Choroid plexus epithelial cell (primary cell): ENCODE results near the gene PTPRK.

ENCODE experiments used
- DNase-seq: peaks from one replicate; pipeline ENCODE4 v3.0.0-alpha.2; 2010; ENCODE audit warnings: low read depth
- H3K4me3 ChIP-seq: 2 replicates; pipeline ENCODE4 v1.5.1; 2011; ENCODE audit warnings: low read depth, mild to moderate bottlenecking, control low read depth, low read length, moderate library complexity
- CTCF ChIP-seq: conservative IDR thresholded peaks from 2 replicates; pipeline ENCODE4 v1.5.1; 2011; ENCODE audit warnings: low read depth, mild to moderate bottlenecking, control low read depth, inconsistent platforms, low read length, moderate library complexity

PTPRK gene

GRCh38 chr6:128508588-128509296 lies 11.7 kb downstream of the PTPRK start:
- H3K4me3 ChIP-seq: peak overlapping the region; percentile 17
- no peak for TF ChIP-seq CTCF
- peak; percentile 95 for DNase-seq

- no peak for TF ChIP-seq CTCF
- H3K4me3 ChIP-seq: no peak overlapping the region
- DNase-seq: peak; percentile 61
These were observed 12.8 kb downstream of the PTPRK start for GRCh38 chr6:128507337-128508310.

GRCh38 chr6:128505603-128506002 lies 14.8 kb downstream of the PTPRK start:
- no peak overlapping the region for H3K4me3 ChIP-seq
- no peak for DNase-seq
- no peak for TF ChIP-seq CTCF

- no peak overlapping the region for H3K4me3 ChIP-seq
- no peak for TF ChIP-seq CTCF
- no peak for DNase-seq
These were observed 16.3 kb downstream of the PTPRK start for GRCh38 chr6:128504003-128504654.

- no peak overlapping the region for H3K4me3 ChIP-seq
- no peak for DNase-seq
- TF ChIP-seq CTCF: no peak
These were observed 19.4 kb downstream of the PTPRK start for GRCh38 chr6:128500749-128501600.

- TF ChIP-seq CTCF: no peak
- no peak for DNase-seq
- no peak overlapping the region for H3K4me3 ChIP-seq
These were observed 20.4 kb downstream of the PTPRK start for GRCh38 chr6:128500014-128500413.
